IMR-90 (cell line): Measurements from ENCODE around the gene IQCE.

ENCODE experiments used
- CHD1 ChIP-seq: IDR thresholded peaks from 2 replicates; pipeline ENCODE4 v1.6.1; 2012; ENCODE audit warnings: low read depth, low read length, improper control_type of control experiment
- CTCF ChIP-seq: conservative IDR thresholded peaks from 2 replicates; pipeline ENCODE4 v1.5.1; 2012; ENCODE audit warnings: mild to moderate bottlenecking, low read depth, low read length, improper control_type of control experiment
- RFX5 ChIP-seq: IDR thresholded peaks from 2 replicates; pipeline ENCODE4 v1.8.0; 2012; ENCODE audit warnings: low read depth, mild to moderate bottlenecking, low read length, moderate library complexity
- SMC3 ChIP-seq: fragments of 150-350 bp; IDR thresholded peaks from 2 replicates; pipeline ENCODE4 v1.6.1; 2016; ENCODE audit warnings: low read depth, mild to moderate bottlenecking, antibody characterized with exemption, low read length, moderate library complexity
- USF2 ChIP-seq: fragments of 150-350 bp; IDR thresholded peaks from 2 replicates; pipeline ENCODE4 v1.6.1; 2017; ENCODE audit warnings: mild to moderate bottlenecking, antibody characterized with exemption, low read length, low read depth

- no peak for TF ChIP-seq CTCF
- no peak for TF ChIP-seq USF2
- no peak for TF ChIP-seq CHD1
- no peak for TF ChIP-seq SMC3
- no peak for TF ChIP-seq RFX5
Observed at GRCh38 chr7:2514473-2515423, 44.0 kb upstream of the IQCE start.
